IPS DF 6.9 (cell line): Measurements from ENCODE around the gene MAML3.

ENCODE experiments used
- DNase-seq: peaks from one replicate; pipeline ENCODE4 v3.0.0-alpha.2; 2013; ENCODE audit warnings: low read depth, low spot score
- H3K27ac ChIP-seq: one replicate; pipeline ENCODE4 v1.5.1; 2013; ENCODE audit warnings: low read length, control low read depth
- H3K27me3 ChIP-seq: 2 replicates; pipeline ENCODE4 v1.6.1; 2013; ENCODE audit warnings: mild to moderate bottlenecking, low read length; ENCODE audit not compliant: control insufficient read depth, insufficient read depth
- H3K36me3 ChIP-seq: 2 replicates; pipeline ENCODE4 v1.6.1; 2013; ENCODE audit warnings: low read length; ENCODE audit not compliant: control insufficient read depth, insufficient read depth
- H3K4me1 ChIP-seq: 2 replicates; pipeline ENCODE4 v1.6.1; 2013; ENCODE audit warnings: low read length; ENCODE audit not compliant: control insufficient read depth, insufficient read depth
- H3K4me3 ChIP-seq: 2 replicates; pipeline ENCODE4 v1.5.1; 2013; ENCODE audit warnings: mild to moderate bottlenecking, low read length
- H3K9me3 ChIP-seq: 2 replicates; pipeline ENCODE4 v1.6.1; 2013; ENCODE audit warnings: low read length, inconsistent platforms; ENCODE audit not compliant: control insufficient read depth, insufficient read depth
- WGBS: extraction: QIAGEN DNeasy Blood & Tissue Kit; methylation state at CpG from one replicate; pipeline ENCODE4 v1.1.7; 2013; ENCODE audit warnings: mixed read lengths, missing lambda C conversion rate; ENCODE audit not compliant: insufficient read length, insufficient coverage; 5-methylcytosine and 5-hydroxymethylcytosine counted together

Gene MAML3

GRCh38 chr4:139686988-139687387 is 467.0 kb downstream of the MAML3 start:
- Histone ChIP-seq H3K27me3 (no peaks in the 10 kb centered on the region), H3K4me1 (no peaks in the 10 kb centered on the region), H3K4me3 (no peak overlapping the region), H3K27ac (no peak overlapping the region), H3K9me3 (no peaks in the 10 kb centered on the region), H3K36me3 (no peaks in the 10 kb centered on the region)
- no CpG with 5 or more reads among the region's 3 CpGs for WGBS
- no peak for DNase-seq

GRCh38 chr4:139686130-139686529 is 467.9 kb downstream of the MAML3 start:
- H3K27me3 ChIP-seq, result no peaks in the 10 kb centered on the region
- no peaks in the 10 kb centered on the region for H3K9me3 ChIP-seq
- WGBS, result no CpG with 5 or more reads among the region's 1 CpG
- H3K4me3 ChIP-seq, result no peak overlapping the region
- H3K27ac ChIP-seq, result no peak overlapping the region
- no peaks in the 10 kb centered on the region for H3K36me3 ChIP-seq
- no peak for DNase-seq
- H3K4me1 ChIP-seq, result no peaks in the 10 kb centered on the region

DNA sequence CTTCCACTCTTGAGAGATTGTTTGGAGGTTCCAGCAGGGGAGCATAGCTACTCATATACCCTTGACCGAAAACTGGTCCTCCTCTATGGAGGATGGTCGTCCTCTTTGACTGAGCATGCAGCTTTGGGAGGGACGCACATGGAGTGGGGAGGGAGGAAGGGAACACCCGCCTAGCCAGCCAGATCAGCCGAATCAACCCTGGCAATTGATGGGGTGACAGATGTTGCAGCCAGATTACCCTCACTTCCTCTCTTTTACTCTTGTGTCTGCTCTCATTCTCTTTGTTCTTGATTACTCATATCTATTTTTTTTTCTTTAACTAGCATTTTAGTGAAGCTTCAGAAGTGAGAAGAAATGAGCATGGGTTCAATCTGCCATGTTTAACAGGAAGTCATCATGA is 468.8 kb downstream of the MAML3 start:
- no peaks in the 10 kb centered on the region for H3K36me3 ChIP-seq
- no peaks in the 10 kb centered on the region for H3K27me3 ChIP-seq
- WGBS, result no CpG with 5 or more reads among the region's 5 CpGs
- no peak for DNase-seq
- H3K27ac ChIP-seq, result no peak overlapping the region
- no peaks in the 10 kb centered on the region for H3K9me3 ChIP-seq
- H3K4me3 ChIP-seq, result no peak overlapping the region
- H3K4me1 ChIP-seq, result no peaks in the 10 kb centered on the region

GRCh38 chr4:139684351-139684750 is 469.6 kb downstream of the MAML3 start:
- Histone ChIP-seq H3K36me3 (no peaks in the 10 kb centered on the region), H3K27ac (no peak overlapping the region), H3K4me1 (no peaks in the 10 kb centered on the region), H3K27me3 (no peaks in the 10 kb centered on the region), H3K4me3 (no peak overlapping the region), H3K9me3 (no peaks in the 10 kb centered on the region)
- no peak for DNase-seq
- WGBS, result no CpG with 5 or more reads among the region's 1 CpG

GRCh38 chr4:139682741-139683151 is 471.2 kb downstream of the MAML3 start:
- Histone ChIP-seq H3K4me1 (no peaks in the 10 kb centered on the region), H3K4me3 (no peak overlapping the region), H3K27me3 (no peaks in the 10 kb centered on the region), H3K9me3 (no peaks in the 10 kb centered on the region), H3K27ac (no peak overlapping the region), H3K36me3 (no peaks in the 10 kb centered on the region)
- WGBS, result no CpG with 5 or more reads among the region's 6 CpGs
- DNase-seq, result no peak

DNA sequence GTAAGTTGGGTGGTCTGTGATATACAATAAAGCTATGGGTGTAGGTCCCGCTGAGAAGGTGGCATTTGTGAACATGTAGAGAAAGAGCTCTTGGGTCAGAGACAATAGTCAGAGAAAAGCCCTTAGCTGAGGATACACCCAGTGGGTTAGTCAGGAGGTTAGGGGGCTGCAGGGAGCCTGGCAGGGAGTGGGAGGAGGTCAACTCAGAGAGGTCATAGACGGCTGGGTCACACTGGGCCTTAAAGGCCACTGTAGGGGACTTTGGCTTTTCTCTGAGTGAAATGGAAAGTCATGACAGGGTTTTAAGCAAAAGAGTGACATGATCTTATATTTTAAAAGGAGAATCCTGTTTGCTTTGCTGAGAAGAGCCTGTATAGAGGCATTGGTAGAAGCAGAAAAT is 471.7 kb downstream of the MAML3 start:
- WGBS, result no CpG with 5 or more reads among the region's 2 CpGs
- Histone ChIP-seq H3K4me1 (no peaks in the 10 kb centered on the region), H3K27ac (no peak overlapping the region), H3K36me3 (no peaks in the 10 kb centered on the region), H3K9me3 (no peaks in the 10 kb centered on the region), H3K27me3 (no peaks in the 10 kb centered on the region), H3K4me3 (no peak overlapping the region)
- no peak for DNase-seq

DNA sequence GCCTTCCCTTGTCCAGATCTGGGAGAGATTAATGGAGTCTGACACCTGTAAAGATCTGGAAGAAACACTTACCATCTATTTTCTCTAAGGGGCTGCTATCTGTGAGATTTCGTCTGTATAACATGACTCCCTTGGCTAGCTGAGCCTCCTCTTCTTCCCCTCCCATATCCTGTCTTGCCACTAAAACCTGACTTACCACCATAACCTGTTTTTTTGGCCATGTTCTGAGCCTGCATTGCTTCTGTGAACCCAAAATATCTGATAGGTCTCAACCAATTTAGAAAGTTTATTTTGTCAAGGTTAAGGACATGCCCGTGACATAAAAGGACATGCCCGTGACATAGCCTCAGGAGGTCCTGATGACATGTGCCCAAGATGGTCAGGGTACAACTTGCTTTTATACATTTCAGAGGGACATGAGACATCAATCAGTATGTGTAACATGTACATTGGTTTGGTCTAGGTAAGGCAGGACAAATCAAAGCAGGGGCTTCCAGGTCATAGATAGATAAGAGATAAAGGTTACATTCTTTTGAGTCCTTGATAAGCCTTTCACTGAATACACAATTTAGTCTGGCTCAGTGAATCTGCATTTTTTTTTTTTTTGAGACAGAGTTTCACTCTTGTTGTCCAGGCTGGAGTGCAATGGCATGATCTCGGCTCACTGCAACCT is 476.9 kb downstream of the MAML3 start:
- no peak for DNase-seq
- no peak overlapping the region for H3K27ac ChIP-seq
- no peaks in the 10 kb centered on the region for H3K9me3 ChIP-seq
- WGBS, result no CpG with 5 or more reads among the region's 4 CpGs
- H3K27me3 ChIP-seq, result no peaks in the 10 kb centered on the region
- no peaks in the 10 kb centered on the region for H3K4me1 ChIP-seq
- H3K4me3 ChIP-seq, result no peak overlapping the region
- no peaks in the 10 kb centered on the region for H3K36me3 ChIP-seq

DNA sequence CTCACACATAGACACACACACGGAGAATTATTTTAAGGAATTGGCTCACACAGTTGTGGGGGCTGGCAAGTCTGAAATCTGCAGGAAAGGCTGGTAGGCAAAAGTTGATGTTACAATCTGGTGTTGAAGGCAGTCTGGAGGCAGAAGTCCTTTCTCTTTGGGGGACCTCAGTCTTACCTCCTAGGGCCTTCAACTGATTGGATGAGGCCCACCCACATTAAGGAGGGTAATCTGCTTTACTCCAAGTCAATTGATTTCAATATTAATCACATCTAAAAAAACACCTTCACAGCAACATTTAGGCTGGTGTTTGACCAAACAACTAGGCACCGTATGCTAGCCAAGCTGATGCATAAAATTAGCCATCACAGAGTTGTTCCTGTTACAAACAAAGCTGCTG is 477.6 kb downstream of the MAML3 start:
- Histone ChIP-seq H3K36me3 (no peaks in the 10 kb centered on the region), H3K4me1 (no peaks in the 10 kb centered on the region), H3K27ac (no peak overlapping the region), H3K9me3 (no peaks in the 10 kb centered on the region), H3K27me3 (no peaks in the 10 kb centered on the region), H3K4me3 (no peak overlapping the region)
- DNase-seq, result no peak
- no CpG with 5 or more reads among the region's 2 CpGs for WGBS

- no peaks in the 10 kb centered on the region for H3K36me3 ChIP-seq
- H3K4me3 ChIP-seq, result no peak overlapping the region
- no peaks in the 10 kb centered on the region for H3K4me1 ChIP-seq
- no peak overlapping the region for H3K27ac ChIP-seq
- no CpG with 5 or more reads among the region's 9 CpGs for WGBS
- H3K27me3 ChIP-seq, result no peaks in the 10 kb centered on the region
- H3K9me3 ChIP-seq, result no peaks in the 10 kb centered on the region
- DNase-seq, result no peak
These were observed 478.3 kb downstream of the MAML3 start for GRCh38 chr4:139675651-139676050.

DNA sequence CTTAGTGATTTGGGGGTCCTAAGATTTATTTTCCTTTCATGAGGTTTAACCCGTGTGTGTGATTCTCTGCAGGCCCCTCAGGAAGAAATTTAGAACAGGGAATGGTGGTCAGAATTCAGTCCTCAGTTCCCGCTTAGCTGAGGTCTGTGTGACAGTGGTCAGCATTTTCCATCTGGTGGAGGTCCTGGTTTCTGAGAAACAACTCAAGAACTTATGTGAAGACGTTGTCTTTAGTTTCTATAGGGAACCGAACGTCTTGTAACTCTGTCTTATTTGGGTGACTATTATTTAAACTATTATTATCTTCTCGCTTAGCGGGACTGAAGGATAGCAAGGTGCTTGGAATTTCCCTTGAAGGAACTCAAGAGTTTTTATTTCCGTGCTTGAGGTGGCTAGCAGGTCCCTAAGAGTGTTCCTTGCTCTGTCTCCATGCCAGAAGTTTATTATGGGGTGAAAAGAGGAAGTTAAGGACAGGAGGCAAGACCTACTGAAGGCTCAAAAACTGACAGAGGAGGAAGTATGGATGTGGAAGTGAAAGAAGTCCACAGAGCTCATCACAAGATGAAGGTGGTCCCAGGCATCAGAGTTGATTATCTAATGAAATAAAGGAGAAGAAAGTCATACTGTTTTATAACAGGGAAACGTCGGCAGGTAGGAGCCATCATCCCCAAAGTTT is 479.0 kb downstream of the MAML3 start:
- Histone ChIP-seq H3K27me3 (no peaks in the 10 kb centered on the region), H3K4me1 (no peaks in the 10 kb centered on the region), H3K9me3 (no peaks in the 10 kb centered on the region), H3K4me3 (no peak overlapping the region), H3K27ac (no peak overlapping the region), H3K36me3 (no peaks in the 10 kb centered on the region)
- no CpG with 5 or more reads among the region's 10 CpGs for WGBS
- no peak for DNase-seq

DNA sequence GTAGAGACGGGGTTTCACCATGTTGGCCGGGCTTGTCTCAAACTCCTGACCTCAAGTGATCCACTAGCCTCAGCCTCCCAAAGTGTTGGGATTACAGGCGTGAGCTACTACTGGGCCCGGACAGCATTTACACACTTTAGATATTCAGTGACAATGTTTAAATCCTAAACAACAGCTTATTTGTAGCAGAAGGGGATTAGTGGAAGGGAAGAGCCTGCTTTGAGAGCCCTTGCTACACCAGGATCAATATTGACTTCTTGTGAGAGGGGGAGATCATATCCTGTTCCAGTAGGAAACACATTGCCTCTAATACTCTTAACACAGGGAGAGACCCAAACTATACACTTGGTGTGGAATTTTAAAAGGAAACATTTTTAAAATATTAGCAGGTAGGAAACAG is 481.3 kb downstream of the MAML3 start:
- DNase-seq, result no peak
- no peaks in the 10 kb centered on the region for H3K27me3 ChIP-seq
- no peak overlapping the region for H3K4me3 ChIP-seq
- H3K9me3 ChIP-seq, result no peaks in the 10 kb centered on the region
- no peaks in the 10 kb centered on the region for H3K4me1 ChIP-seq
- H3K27ac ChIP-seq, result no peak overlapping the region
- WGBS, result no CpG with 5 or more reads among the region's 4 CpGs
- no peaks in the 10 kb centered on the region for H3K36me3 ChIP-seq
